Measurements from ENCODE around the gene AZU1.
"Not testable (repeated sequence)": the region's sequence is repeated elsewhere in the genome, so short reads cannot be mapped to it uniquely, and the experiment has no call there.

Gene AZU1

GRCh38 chr19:831407-832369 is 4.1 kb downstream of the AZU1 start:
- DNase-seq, result no peak

GRCh38 chr19:834216-834615 is 6.6 kb downstream of the AZU1 start:
- no peak for DNase-seq

DNA sequence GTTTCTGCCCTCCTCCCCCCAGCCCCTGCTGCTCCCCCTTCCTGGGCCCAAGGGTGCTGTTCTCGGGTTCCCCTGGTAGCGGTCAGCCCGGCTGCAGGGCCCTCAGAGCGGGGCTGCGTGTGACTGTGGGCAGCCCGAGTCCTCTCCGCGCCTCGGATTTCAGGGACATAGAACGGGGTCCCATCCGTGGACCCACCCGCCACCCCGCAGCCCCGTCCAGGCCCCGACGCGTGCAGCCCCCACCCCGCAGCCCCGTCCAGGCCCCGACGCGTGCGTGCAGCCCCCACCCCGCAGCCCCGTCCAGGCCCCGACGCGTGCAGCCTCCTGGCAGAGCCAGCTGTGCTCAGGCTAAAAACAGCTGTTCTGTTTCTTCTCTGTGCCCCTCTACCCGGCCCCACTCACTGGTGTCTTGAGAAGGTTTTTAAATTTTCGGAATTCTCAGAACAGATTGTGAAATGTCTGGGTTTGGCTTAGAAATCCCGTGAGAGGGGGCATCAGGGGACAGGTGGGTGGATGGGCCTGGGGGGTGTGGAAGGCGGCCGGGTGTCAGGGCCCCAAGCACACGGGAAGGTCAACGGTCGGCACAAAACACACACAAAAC is 7.7 kb downstream of the AZU1 start:
- no peak for DNase-seq

- DNase-seq, result no peak
Measured at GRCh38 chr19:840519-841206, 13.0 kb downstream of the AZU1 start, which contains the start of gene PRTN3. TSS of gene PRTN3 (plus strand) at chr19:840999. CDS start at chr19:841009, 10 bp downstream.

DNA sequence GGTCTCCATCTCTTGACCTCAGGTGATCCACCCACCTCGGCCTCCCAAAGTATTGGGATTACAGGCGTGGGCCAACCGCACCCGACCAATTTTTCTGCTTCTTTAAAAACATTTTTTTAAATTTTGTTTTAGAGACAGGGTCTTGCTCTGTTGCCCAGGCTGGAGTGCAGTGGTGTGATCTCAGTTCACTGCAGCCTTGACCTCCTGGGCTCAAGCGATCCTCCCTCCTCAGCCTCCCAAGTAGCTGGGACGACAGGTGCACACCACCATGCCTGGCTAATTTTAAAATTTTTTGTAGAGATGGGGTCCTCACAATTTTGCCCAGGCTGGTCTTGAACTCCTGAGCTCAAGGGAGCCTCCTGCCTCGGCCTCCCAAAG is 15.2 kb downstream of the AZU1 start:
- DNase-seq, result not testable (repeated sequence)

DNA sequence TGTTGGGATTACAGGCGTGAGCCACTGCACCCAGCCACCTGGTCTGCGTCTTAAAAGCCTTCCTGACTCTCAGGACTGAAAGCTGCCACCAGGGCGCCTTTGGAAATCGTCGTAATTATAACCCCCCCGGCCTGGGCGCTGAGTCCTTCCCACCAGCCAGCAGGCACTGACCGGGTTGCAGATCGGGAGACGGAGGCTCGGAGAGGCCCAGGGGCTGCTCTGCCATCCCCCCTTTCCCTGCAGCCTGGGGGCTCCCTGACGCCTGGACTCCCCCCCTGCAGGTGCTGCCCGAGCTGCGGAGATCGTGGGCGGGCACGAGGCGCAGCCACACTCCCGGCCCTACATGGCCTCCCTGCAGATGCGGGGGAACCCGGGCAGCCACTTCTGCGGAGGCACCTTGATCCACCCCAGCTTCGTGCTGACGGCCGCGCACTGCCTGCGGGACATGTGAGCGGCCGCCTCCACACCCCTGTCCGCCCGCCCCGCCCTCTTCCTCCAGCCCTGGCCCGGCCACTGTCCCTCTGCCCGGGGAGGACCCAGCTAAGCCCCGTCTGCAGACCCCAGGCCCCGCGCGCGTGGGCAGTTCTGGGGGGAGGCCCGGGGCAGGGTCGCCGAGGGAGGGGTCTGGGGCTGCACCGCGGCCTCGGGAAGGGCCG is 15.7 kb downstream of the AZU1 start:
- DNase-seq, result no peak

- DNase-seq, result no peak
Measured at GRCh38 chr19:843836-844545, 16.4 kb downstream of the AZU1 start.

GRCh38 chr19:844546-844971 is 16.9 kb downstream of the AZU1 start:
- DNase-seq, result no peak

DNA sequence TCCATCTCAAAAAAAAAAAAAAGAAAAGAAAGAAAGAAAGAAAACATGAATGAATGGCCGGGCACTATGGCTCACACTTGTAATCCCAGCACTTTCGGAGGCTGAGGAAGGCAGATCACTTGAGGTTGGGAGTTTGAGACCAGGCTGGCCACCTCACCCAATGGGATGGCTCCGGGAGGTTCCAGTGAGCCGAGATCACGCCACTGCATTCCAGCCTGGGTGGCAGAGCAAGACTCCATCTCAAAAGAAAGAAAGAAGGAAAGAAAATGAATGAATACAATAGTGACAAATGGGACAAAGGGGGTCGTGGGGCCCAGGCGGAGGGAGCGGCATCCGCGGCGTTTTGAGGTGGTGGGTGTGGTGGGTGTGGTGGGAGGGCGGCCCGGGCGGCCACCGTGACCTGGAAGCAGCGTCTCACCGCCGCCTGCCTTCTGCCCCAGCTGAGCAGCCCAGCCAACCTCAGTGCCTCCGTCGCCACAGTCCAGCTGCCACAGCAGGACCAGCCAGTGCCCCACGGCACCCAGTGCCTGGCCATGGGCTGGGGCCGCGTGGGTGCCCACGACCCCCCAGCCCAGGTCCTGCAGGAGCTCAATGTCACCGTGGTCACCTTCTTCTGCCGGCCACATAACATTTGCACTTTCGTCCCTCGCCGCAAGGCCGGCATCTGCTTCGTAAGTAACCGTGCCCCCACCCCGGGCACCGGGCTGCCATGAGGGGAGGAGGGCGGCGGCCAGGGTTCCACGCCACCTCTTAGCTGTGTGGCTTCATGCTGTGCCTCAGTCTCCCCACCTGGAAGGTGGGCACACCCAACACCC is 18.3 kb downstream of the AZU1 start:
- no peak for DNase-seq

- no peak for DNase-seq
Measured at GRCh38 chr19:848386-848921, 20.8 kb downstream of the AZU1 start.

DNA sequence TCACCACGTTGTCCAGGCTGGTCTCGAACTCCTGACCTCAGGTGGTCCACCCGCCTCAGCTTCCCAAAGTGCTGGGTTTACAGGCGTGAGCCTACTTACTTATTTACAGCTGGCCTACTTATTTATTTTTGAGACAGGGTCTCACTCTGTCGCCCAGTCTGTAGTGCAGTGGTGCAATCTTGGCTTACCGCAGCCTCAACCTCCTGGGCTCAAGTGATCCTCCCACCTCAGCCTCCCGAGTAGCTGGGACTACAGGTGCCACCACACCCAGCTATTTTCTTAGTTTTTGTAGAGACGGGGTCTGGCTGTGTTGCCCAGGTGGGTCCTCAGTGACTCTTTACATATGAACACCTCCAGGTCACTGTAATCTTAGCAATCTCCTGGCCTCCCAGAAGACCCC is 21.6 kb downstream of the AZU1 start:
- DNase-seq, result not testable (repeated sequence)

GRCh38 chr19:850221-850978 is 22.8 kb downstream of the AZU1 start:
- no peak for DNase-seq

DNA sequence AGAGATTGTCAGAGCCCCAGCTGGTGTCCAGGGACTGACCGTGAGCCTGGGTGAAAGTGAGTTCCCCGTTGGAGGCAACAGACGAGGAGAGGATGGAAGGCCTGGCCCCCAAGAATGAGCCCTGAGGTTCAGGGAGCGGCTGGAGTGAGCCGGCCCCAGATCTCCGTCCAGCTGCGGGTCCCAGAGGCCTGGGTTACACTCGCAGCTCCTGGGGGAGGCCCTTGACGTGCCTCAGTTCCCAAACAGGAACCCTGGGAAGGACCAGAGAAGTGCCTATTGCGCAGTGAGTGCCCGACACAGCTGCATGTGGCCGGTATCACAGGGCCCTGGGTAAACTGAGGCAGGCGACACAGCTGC is 23.3 kb downstream of the AZU1 start:
- no peak for DNase-seq

DNA sequence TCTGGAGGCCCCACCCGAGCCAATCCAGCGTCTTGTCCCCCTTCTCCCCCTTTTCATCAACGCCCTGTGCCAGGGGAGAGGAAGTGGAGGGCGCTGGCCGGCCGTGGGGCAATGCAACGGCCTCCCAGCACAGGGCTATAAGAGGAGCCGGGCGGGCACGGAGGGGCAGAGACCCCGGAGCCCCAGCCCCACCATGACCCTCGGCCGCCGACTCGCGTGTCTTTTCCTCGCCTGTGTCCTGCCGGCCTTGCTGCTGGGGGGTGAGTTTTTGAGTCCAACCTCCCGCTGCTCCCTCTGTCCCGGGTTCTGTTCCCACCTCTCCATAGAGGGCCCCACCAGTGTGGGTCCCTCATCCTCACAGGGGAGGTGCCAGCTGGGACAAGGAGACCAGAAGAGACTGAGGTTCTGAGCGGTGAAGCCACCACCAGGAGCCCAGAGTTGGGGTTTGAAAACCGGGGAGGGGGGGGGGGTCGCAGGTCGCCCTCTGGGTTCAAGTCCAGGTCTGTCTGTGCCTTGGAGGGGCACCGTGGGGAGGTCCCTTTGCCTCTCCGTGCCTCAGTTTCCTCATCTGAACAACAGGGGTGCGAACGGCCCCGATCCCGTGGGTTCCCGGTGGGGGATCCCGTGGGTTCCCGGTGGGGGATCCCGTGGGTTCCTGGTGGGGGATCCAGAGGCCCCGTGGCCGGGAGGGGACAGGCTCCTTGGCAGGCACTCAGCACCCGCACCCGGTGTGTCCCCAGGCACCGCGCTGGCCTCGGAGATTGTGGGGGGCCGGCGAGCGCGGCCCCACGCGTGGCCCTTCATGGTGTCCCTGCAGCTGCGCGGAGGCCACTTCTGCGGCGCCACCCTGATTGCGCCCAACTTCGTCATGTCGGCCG is 24.7 kb downstream of the AZU1 start, which contains the start of gene ELANE:
Gene ELANE, plus strand, starts transcription at position 168 of the 878 bp plus-strand sequence. Its CDS starts 26 bp downstream, at position 194.
- DNase-seq, result no peak

GRCh38 chr19:853014-853585 is 25.5 kb downstream of the AZU1 start:
- DNase-seq, result no peak

GRCh38 chr19:853614-854220 is 26.1 kb downstream of the AZU1 start:
- not testable (repeated sequence) for DNase-seq

DNA sequence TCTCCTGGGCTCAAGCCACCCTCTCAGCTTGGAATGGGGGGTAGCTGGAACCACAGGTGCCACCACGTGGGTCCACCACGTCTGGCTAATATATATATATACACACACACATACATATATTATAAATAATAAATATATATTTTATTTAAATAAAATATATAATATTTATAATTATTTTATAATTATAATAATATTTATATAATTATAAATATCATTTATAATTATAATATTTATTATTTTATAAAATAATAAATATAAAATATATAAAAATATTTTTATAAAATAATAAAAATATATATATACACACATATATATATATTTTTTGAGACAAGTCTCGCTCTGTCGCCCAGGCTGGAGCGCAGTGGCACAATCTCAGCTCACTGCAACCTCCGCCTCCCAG is 26.9 kb downstream of the AZU1 start:
- DNase-seq, result no peak

GRCh38 chr19:855142-855541 is 27.5 kb downstream of the AZU1 start:
- no peak for DNase-seq

All from amniotic stem cell (primary cell).